Fibroblast of villous mesenchyme (primary cell): ENCODE results near the gene BOLA3. TPM values are rescaled to one million over a fixed set of nuclear protein-coding genes. Genes with fewer than 3 reads are reported as not detected.

Source experiments
- DNase-seq: peaks from one replicate; pipeline ENCODE4 v3.0.0-alpha.2; 2010; ENCODE audit warnings: low read depth
- H3K4me3 ChIP-seq: 2 replicates; pipeline ENCODE4 v1.5.1; 2011; ENCODE audit warnings: low read depth, mild to moderate bottlenecking, low read length
- CTCF ChIP-seq: IDR thresholded peaks from 2 replicates; pipeline ENCODE4 v1.5.1; 2012; ENCODE audit warnings: low read depth, mild to moderate bottlenecking, low read length; ENCODE audit not compliant: insufficient read depth
- total RNA-seq: library from RNA; depleted of rRNA; stranded (reverse); fragments of >200 nt; gene quantifications from 2 replicates; pipeline ENCODE4 v1.2.3, GENCODE V29; 2012

BOLA3 gene
- total RNA-seq, 1 donor = 50.1 TPM

GRCh38 chr2:74102516-74102915, 45.2 kb downstream of the BOLA3 start:
- TF ChIP-seq CTCF = no peak
- no peak for DNase-seq
- no peak overlapping the region for H3K4me3 ChIP-seq

- TF ChIP-seq CTCF = no peak
- H3K4me3 ChIP-seq = no peak overlapping the region
- no peak for DNase-seq
Observed at GRCh38 chr2:74101574-74102300, 46.0 kb downstream of the BOLA3 start.

GRCh38 chr2:74100254-74101216, 47.2 kb downstream of the BOLA3 start:
- H3K4me3 ChIP-seq = no peak overlapping the region
- no peak for TF ChIP-seq CTCF
- DNase-seq = no peak

- no peak for DNase-seq
- no peak for TF ChIP-seq CTCF
- H3K4me3 ChIP-seq = no peak overlapping the region
Observed at GRCh38 chr2:74099835-74100234, 47.9 kb downstream of the BOLA3 start.

GRCh38 chr2:74099271-74099670, 48.4 kb downstream of the BOLA3 start:
- no peak for TF ChIP-seq CTCF
- H3K4me3 ChIP-seq = no peak overlapping the region
- DNase-seq = no peak

GRCh38 chr2:74097574-74097973, 50.1 kb downstream of the BOLA3 start:
- H3K4me3 ChIP-seq = no peak overlapping the region
- no peak for DNase-seq
- no peak for TF ChIP-seq CTCF
